ENCODE data around the gene MBD6.
"Not testable (repeated sequence)": the region's sequence is repeated elsewhere in the genome, so short reads cannot be mapped to it uniquely, and the experiment has no call there.

Gene MBD6

DNA sequence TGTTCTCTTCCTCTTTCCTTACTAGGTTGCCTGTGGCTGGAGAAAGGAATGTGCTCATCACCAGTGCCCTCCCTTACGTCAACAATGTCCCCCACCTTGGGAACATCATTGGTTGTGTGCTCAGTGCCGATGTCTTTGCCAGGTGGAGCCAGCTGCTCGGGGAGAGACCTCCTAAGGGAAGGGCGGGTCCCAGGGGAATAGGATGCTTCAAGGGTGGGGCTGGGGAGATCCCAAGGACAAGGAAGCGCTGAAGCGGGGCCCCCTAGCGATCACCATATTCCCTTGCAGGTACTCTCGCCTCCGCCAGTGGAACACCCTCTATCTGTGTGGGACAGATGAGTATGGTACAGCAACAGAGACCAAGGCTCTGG lies 24.5 kb upstream of the MBD6 start:
- Histone ChIP-seq H3K9ac (ENCODE audit: low read depth, low read length) (no peak overlapping the region), H3K9me3 (ENCODE audit: control insufficient read depth, insufficient read depth, low read length) (no peaks in the 10 kb centered on the region), H3K4me1 (ENCODE audit: insufficient read depth, low read length) (no peaks in the 10 kb centered on the region), H3K36me3 (ENCODE audit: insufficient read depth, low read length) (peaks cover 49% of the 10 kb centered on the region)

DNA sequence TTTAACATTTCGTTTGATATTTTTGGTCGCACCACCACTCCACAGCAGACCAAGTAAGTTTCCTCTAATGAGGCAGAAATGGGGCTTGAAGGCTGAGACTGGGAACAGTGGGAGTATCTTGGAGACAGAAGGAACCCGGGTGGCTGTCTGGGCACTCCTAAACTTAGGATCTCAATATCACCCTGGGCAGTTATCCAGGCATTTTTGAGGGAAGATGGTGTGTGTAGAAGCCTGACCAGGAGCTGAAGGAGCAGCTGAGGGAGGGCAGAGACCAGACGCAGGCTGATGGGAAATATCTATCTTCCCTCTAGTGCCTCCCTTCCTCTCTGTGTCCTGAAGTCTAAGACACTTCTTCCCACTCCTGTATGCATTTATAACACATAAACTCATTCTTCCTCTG lies 24.1 kb upstream of the MBD6 start:
- Histone ChIP-seq H3K36me3 (ENCODE audit: insufficient read depth, low read length) (peaks cover 49% of the 10 kb centered on the region), H3K9me3 (ENCODE audit: control insufficient read depth, insufficient read depth, low read length) (no peaks in the 10 kb centered on the region), H3K9ac (ENCODE audit: low read depth, low read length) (no peak overlapping the region), H3K4me1 (ENCODE audit: insufficient read depth, low read length) (no peaks in the 10 kb centered on the region)

DNA sequence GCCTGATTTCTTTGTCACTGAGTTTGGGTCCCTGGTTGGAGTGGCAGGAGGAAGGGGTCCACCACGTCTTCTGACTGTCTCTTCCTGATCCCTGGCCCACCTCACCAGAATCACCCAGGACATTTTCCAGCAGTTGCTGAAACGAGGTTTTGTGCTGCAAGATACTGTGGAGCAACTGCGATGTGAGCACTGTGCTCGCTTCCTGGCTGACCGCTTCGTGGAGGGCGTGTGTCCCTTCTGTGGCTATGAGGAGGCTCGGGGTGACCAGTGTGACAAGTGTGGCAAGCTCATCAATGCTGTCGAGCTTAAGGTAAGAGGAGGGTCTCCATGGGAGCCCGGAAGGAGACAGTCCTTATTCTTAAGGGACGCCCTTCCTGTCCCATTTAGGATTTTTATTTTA lies 22.4 kb upstream of the MBD6 start:
- Histone ChIP-seq H3K36me3 (ENCODE audit: insufficient read depth, low read length) (peaks cover 56% of the 10 kb centered on the region), H3K4me1 (ENCODE audit: insufficient read depth, low read length) (no peaks in the 10 kb centered on the region), H3K9ac (ENCODE audit: low read depth, low read length) (no peak overlapping the region), H3K9me3 (ENCODE audit: control insufficient read depth, insufficient read depth, low read length) (no peaks in the 10 kb centered on the region)

DNA sequence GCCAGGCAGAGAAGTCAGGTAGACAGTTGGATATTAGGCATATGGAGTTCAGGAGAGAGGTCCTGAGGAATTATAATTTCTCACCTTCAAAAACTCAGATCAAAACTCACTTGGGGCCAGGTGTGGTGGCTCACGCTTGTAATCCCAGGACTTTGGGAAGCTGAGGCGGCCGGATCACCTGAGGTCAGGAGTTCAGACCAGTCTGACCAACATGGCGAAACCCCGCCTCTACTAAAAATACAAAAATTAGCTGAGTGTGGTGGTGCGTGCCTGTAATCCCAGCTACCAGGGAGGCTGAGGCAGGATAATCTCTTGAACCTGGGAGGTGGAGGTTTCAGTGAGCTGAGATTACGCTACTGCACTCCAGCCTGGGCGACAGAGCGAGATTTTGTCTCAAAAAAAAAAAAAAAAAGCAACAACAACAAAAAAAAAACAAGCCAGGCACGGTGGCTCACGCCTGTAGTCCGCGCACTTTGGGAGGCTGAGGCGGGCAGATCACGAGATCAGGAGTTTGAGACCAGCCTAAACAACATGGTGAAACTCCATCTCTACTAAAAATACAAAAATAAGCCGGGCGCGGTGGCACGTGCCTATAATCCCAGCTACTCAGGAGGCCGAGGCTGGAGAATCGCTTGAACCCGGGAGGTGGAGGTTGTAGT lies 20.2 kb upstream of the MBD6 start:
- peaks cover 58% of the 10 kb centered on the region for H3K36me3 ChIP-seq (ENCODE audit: insufficient read depth, low read length)
- not testable (repeated sequence) for H3K9me3 ChIP-seq (ENCODE audit: control insufficient read depth, insufficient read depth, low read length); H3K4me1 ChIP-seq (ENCODE audit: insufficient read depth, low read length); H3K9ac ChIP-seq (ENCODE audit: low read depth, low read length)

DNA sequence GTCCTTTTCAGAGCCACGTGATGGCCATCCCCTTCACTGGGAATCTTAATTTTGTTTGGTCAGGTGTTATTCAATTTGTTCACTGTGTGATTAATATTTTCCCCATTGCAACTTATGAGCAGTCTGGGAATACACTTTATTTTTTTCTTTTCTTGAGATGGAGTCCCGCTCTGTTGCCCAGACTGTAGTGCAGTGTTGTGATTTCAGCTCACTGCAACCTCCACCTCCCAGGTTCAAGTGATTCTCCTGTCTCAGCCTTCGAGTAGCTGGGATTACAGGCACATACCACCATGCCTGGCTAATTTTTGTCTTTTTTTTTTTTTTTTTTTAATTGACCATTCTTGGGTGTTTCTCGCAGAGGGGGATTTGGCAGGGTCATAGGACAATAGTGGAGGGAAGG lies 16.1 kb upstream of the MBD6 start:
- not testable (repeated sequence) for H3K4me1 ChIP-seq (ENCODE audit: insufficient read depth, low read length); H3K9me3 ChIP-seq (ENCODE audit: control insufficient read depth, insufficient read depth, low read length); H3K9ac ChIP-seq (ENCODE audit: low read depth, low read length)
- peaks cover 39% of the 10 kb centered on the region for H3K36me3 ChIP-seq (ENCODE audit: insufficient read depth, low read length)

DNA sequence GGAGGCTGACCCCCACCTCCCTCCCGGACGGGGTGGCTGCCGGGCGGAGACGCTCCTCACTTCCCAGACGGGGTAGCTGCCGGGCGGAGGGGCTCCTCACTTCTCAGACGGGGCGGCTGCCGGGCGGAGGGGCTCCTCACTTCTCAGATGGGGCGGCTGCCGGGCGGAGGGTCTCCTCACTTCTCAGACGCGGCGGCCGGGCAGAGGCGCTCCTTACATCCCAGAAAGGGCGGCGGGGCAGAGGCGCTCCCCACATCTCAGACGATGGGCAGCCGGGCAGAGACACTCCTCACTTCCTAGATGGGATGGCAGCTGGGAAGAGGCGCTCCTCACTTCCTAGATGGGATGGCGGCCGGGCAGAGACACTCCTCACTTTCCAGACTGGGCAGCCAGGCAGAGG lies 14.8 kb upstream of the MBD6 start:
- not testable (repeated sequence) for H3K9ac ChIP-seq (ENCODE audit: low read depth, low read length); H3K9me3 ChIP-seq (ENCODE audit: control insufficient read depth, insufficient read depth, low read length); H3K4me1 ChIP-seq (ENCODE audit: insufficient read depth, low read length)
- peaks cover 45% of the 10 kb centered on the region for H3K36me3 ChIP-seq (ENCODE audit: insufficient read depth, low read length)

DNA sequence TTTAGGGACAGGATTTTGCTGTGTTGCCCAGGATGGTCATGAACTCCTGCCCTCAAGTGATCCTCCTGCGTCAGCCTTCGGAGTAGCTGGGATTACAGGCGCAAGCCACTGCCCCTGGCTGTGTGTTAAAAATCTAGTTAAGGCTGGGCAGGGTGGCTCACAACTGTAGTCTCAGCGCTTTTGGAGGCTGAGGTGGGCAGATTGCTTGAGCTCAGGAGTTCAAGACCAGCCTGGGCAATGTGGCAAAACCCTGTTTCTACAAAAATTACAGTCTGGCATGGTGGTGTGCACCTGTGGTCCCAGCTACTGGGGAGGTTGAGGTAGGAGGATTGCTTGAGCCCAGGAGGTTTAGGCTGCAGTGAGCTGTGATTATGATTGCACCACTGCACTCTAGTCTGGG lies 11.5 kb upstream of the MBD6 start:
- peaks cover 57% of the 10 kb centered on the region for H3K36me3 ChIP-seq (ENCODE audit: insufficient read depth, low read length)
- no peaks in the 10 kb centered on the region for H3K4me1 ChIP-seq (ENCODE audit: insufficient read depth, low read length)
- no peaks in the 10 kb centered on the region for H3K9me3 ChIP-seq (ENCODE audit: control insufficient read depth, insufficient read depth, low read length)
- no peak overlapping the region for H3K9ac ChIP-seq (ENCODE audit: low read depth, low read length)

DNA sequence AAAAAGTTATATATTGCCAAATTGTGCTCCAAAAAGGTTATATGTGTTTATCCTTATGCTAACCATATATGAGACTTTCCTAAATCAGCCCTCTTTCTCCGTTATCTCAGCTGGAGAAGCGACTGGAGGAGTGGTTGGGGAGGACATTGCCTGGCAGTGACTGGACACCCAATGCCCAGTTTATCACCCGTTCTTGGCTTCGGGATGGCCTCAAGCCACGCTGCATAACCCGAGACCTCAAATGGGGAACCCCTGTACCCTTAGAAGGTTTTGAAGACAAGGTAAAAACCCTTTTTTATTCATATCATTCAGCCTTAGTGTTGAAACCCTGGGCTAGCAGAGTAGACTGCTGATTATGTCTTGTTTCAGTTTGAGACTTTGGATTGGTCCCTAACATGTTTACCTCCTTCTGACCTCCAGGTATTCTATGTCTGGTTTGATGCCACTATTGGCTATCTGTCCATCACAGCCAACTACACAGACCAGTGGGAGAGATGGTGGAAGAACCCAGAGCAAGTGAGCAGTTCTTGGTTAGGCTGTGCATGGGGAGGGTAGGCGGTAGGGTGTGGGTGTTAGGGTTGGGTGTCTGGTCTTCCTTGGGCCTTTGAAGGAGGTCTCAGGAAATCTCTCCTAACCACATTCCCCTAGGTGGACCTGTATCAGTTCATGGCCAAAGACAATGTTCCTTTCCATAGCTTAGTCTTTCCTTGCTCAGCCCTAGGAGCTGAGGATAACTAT lies 10.9 kb upstream of the MBD6 start:
- Histone ChIP-seq H3K4me1 (ENCODE audit: insufficient read depth, low read length) (no peaks in the 10 kb centered on the region), H3K9ac (ENCODE audit: low read depth, low read length) (no peak overlapping the region), H3K9me3 (ENCODE audit: control insufficient read depth, insufficient read depth, low read length) (no peaks in the 10 kb centered on the region), H3K36me3 (ENCODE audit: insufficient read depth, low read length) (peaks cover 57% of the 10 kb centered on the region)

DNA sequence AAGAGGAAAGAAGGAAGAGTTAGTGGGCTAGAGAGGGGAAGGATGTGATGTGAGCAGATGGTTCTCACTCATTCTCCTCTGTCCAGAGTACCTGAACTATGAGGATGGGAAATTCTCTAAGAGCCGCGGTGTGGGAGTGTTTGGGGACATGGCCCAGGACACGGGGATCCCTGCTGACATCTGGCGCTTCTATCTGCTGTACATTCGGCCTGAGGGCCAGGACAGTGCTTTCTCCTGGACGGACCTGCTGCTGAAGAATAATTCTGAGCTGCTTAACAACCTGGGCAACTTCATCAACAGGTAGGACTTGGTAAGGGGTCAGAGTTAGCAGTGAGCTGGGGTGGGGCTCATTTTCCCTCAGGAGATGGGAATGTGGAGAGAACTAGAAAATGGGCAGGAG lies 10.0 kb upstream of the MBD6 start:
- peaks cover 66% of the 10 kb centered on the region for H3K36me3 ChIP-seq (ENCODE audit: insufficient read depth, low read length)
- no peak overlapping the region for H3K9ac ChIP-seq (ENCODE audit: low read depth, low read length)
- H3K9me3 ChIP-seq (ENCODE audit: control insufficient read depth, insufficient read depth, low read length), result no peaks in the 10 kb centered on the region
- H3K4me1 ChIP-seq (ENCODE audit: insufficient read depth, low read length), result no peaks in the 10 kb centered on the region

DNA sequence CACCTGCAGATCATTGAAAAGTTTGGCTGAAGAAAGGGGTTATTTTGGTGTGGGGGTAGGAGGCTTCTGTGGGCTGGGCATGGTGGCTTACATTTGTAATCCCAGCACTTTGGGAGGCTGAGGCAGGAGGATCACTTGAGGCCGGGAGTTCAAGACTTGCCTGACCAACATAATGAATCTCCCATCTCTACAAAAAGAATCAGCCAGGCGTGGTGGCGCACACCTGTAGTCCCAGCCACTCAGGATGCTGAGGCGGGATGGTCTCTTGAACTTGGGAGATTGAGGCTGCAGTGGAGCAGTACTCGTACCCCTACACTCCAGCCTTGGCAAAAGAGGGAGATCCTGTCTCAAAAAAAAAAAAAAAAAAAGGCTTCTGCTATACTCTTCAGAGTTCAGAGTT lies 9.4 kb upstream of the MBD6 start:
- H3K9ac ChIP-seq (ENCODE audit: low read depth, low read length), result no peak overlapping the region

DNA sequence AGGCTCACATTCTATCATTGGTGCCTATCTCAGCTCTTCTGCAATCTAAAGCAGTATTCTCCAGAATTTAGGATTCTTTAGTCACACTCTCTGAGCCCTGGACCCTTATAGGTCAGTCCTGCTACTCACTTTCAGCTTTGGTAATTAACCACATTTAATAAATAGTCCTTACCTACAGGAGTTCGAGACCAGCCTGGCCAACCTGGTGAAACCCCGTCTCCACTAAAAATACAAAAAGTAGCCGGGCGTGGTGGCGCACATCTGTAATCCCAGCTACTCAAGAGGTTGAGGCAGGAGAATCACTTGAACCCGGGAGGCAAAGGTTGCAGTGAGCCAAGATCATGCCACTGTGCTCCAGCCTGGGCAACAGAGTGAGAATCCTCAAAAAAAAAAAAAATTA lies 8.9 kb upstream of the MBD6 start:
- not testable (repeated sequence) for H3K4me1 ChIP-seq (ENCODE audit: insufficient read depth, low read length); H3K9me3 ChIP-seq (ENCODE audit: control insufficient read depth, insufficient read depth, low read length); H3K9ac ChIP-seq (ENCODE audit: low read depth, low read length)
- H3K36me3 ChIP-seq (ENCODE audit: insufficient read depth, low read length), result peaks cover 73% of the 10 kb centered on the region

More for the DNA sequence above, 9.4 kb upstream of the MBD6 start:
- Histone ChIP-seq H3K36me3 (ENCODE audit: insufficient read depth, low read length) (peaks cover 70% of the 10 kb centered on the region), H3K4me1 (ENCODE audit: insufficient read depth, low read length) (no peaks in the 10 kb centered on the region), H3K9me3 (ENCODE audit: control insufficient read depth, insufficient read depth, low read length) (no peaks in the 10 kb centered on the region)

DNA sequence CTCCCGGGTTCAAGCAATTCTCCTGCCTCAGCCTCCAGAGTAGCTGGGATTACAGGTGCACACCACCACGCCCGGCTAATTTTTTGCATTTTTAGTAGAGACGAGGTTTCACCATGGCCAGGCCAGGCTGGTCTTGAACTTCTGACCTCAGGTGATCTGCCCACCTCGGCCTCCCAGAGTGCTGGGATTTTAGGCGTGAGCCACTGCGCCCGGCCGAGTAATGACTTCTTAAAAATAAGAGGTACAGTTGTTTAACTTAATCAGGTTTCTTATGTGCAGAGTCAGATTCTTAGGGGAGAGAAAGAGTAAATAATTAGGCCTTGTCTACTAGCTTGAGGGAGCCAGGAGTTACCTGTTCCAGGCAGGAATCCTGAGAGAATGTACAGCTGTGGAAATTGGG lies 8.4 kb upstream of the MBD6 start:
- not testable (repeated sequence) for H3K9ac ChIP-seq (ENCODE audit: low read depth, low read length); H3K4me1 ChIP-seq (ENCODE audit: insufficient read depth, low read length); H3K9me3 ChIP-seq (ENCODE audit: control insufficient read depth, insufficient read depth, low read length)
- peaks cover 73% of the 10 kb centered on the region for H3K36me3 ChIP-seq (ENCODE audit: insufficient read depth, low read length)

DNA sequence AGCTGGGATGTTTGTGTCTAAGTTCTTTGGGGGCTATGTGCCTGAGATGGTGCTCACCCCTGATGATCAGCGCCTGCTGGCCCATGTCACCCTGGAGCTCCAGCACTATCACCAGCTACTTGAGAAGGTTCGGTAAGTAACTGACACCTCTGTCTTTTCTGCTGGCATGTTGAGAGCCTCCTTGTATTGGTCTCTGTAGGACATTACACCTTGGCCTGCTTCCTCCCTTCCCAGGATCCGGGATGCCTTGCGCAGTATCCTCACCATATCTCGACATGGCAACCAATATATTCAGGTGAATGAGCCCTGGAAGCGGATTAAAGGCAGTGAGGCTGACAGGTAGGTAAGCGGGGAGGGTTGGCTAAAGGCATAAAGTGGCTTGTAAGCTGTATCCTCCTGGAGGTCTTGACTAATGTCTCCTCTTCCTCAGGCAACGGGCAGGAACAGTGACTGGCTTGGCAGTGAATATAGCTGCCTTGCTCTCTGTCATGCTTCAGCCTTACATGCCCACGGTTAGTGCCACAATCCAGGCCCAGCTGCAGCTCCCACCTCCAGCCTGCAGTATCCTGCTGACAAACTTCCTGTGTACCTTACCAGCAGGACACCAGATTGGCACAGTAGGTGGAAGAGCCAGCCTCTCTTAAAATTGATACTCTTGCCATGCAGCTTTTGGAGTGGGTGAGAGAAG lies 7.8 kb upstream of the MBD6 start:
- Histone ChIP-seq H3K4me1 (ENCODE audit: insufficient read depth, low read length) (no peaks in the 10 kb centered on the region), H3K36me3 (ENCODE audit: insufficient read depth, low read length) (peaks cover 73% of the 10 kb centered on the region), H3K9ac (ENCODE audit: low read depth, low read length) (no peak overlapping the region), H3K9me3 (ENCODE audit: control insufficient read depth, insufficient read depth, low read length) (no peaks in the 10 kb centered on the region)

DNA sequence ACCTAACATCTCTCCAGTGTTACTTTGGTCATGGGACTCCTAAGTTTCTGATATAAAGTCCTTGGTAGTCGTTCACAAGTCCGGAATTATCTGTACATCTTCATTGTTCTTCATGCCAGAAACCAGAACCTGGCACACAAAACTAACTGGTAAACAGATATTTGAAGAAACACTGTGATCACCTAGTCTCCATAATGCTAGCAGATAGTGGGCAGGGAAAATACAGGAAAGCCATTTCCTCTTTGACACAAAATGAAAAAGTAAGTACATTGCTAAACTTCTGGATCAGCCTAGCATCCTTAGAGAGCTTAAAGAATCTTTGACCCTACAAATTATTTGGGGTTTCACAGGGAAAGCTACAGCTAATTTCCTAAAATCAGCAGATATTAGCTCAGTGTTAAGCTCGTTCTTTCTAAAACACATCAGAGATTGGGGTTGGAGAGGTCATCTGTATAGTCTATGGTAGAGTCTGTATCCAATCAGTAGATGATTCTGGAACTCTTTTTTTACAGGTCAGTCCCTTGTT lies 7.2 kb upstream of the MBD6 start:
- peaks cover 67% of the 10 kb centered on the region for H3K36me3 ChIP-seq (ENCODE audit: insufficient read depth, low read length)
- H3K4me1 ChIP-seq (ENCODE audit: insufficient read depth, low read length), result no peaks in the 10 kb centered on the region
- no peaks in the 10 kb centered on the region for H3K9me3 ChIP-seq (ENCODE audit: control insufficient read depth, insufficient read depth, low read length)
- H3K9ac ChIP-seq (ENCODE audit: low read depth, low read length), result no peak overlapping the region

Data from ES-I3 (cell line).